K562 (cell line): ENCODE measurements around the gene IBA57. TPM values are rescaled to one million over a fixed set of nuclear protein-coding genes. Genes with fewer than 3 reads are reported as not detected.

Experiments
- ATF4 ChIP-seq: fragments of 450-650 bp; formaldehyde crosslinking; IDR thresholded peaks from 2 replicates; pipeline ENCODE4 v1.4.0; 2022; ENCODE audit warnings: mild to moderate bottlenecking, moderate library complexity
- ATF7 ChIP-seq: fragments of 450-650 bp; IDR thresholded peaks from 2 replicates; pipeline ENCODE4 v1.7.1; 2014; ENCODE audit warnings: mild to moderate bottlenecking, moderate library complexity
- BRCA1 ChIP-seq, 2 experiments: fragments of 450-650 bp in 1 of 2; sonication (generic) in 1 of 2; formaldehyde crosslinking in 1 of 2; IDR thresholded peaks; 2 replicates each; pipeline versions ENCODE4 v1.5.0 to v1.6.1; 2017 to 2020; ENCODE audit warnings: mild to moderate bottlenecking in 1 of 2, missing genetic modification reagents in 1 of 2
- CHD1 ChIP-seq: fragments of 200-600 bp; sonication (generic); IDR thresholded peaks from one replicate; pipeline ENCODE4 v1.6.1; 2012; ENCODE audit warnings: mild to moderate bottlenecking, moderate library complexity, low read length, inconsistent platforms
- GABPB1 ChIP-seq: sonication (generic); formaldehyde crosslinking; IDR thresholded peaks from 2 replicates; pipeline ENCODE4 v1.8.0; 2022; ENCODE audit warnings: mild to moderate bottlenecking, missing genetic modification reagents
- GATA2 ChIP-seq: sonication (generic); formaldehyde crosslinking; IDR thresholded peaks from 2 replicates; pipeline ENCODE4 v1.4.0; 2020; ENCODE audit warnings: mild to moderate bottlenecking, missing genetic modification reagents
- KDM2B ChIP-seq: fragments of 250-450 bp; sonication (Bioruptor Pico); IDR thresholded peaks from 2 replicates; pipeline ENCODE4 v1.8.0; 2021; ENCODE audit warnings: mild to moderate bottlenecking, moderate library complexity
- NFIX ChIP-seq: fragments of 250-450 bp; sonication (Bioruptor Pico); IDR thresholded peaks from 2 replicates; pipeline ENCODE4 v1.4.0; 2020; ENCODE audit warnings: low read depth, mild to moderate bottlenecking, moderate library complexity
- NFRKB ChIP-seq: fragments of 450-650 bp; IDR thresholded peaks from 2 replicates; pipeline ENCODE4 v1.6.1; 2016; ENCODE audit warnings: low read depth
- NRF1 ChIP-seq, 2 experiments: fragments of 450-650 bp; IDR thresholded peaks in 1 of 2; conservative IDR thresholded peaks in 1 of 2; 2 replicates each; pipeline ENCODE4 v1.6.1; 2014; ENCODE audit warnings: mild to moderate bottlenecking in 2 of 2
- PHF21A ChIP-seq: fragments of 450-650 bp; IDR thresholded peaks from 2 replicates; pipeline ENCODE4 v1.6.1; 2017; ENCODE audit warnings: low read depth, borderline replicate concordance
- RERE ChIP-seq: sonication (generic); formaldehyde crosslinking; IDR thresholded peaks from 2 replicates; pipeline ENCODE4 v1.8.0; 2023; ENCODE audit warnings: missing genetic modification reagents, mild to moderate bottlenecking, borderline replicate concordance
- SMARCE1 ChIP-seq: fragments of 450-650 bp; IDR thresholded peaks from 2 replicates; pipeline ENCODE4 v1.7.1; 2016; ENCODE audit warnings: mild to moderate bottlenecking
- SOX6 ChIP-seq: fragments of 450-650 bp; IDR thresholded peaks from 2 replicates; pipeline ENCODE4 v1.6.1; 2014; ENCODE audit warnings: mild to moderate bottlenecking
- ZBTB11 ChIP-seq, 3 experiments: fragments of 200-800 bp in 1 of 3; fragments of 250-450 bp in 1 of 3; fragments of 450-650 bp in 1 of 3; sonication (Bioruptor Pico) in 1 of 3; sonication (Bioruptor generic) in 1 of 3; formaldehyde crosslinking in 1 of 3; IDR thresholded peaks; 2 replicates each; pipeline versions ENCODE4 v1.6.1 to v1.8.0; 2016 to 2022; ENCODE audit warnings: mild to moderate bottlenecking in 2 of 3, missing genetic modification characterization in 2 of 3, missing compliant biosample characterization in 1 of 3, moderate library complexity in 1 of 3
- ZNF12 ChIP-seq: sonication (generic); formaldehyde crosslinking; IDR thresholded peaks from 2 replicates; pipeline ENCODE4 v1.4.0; 2020; ENCODE audit warnings: mild to moderate bottlenecking, missing genetic modification reagents
- ZNF124 ChIP-seq: sonication (generic); formaldehyde crosslinking; IDR thresholded peaks from 2 replicates; pipeline ENCODE4 v1.8.1; 2022; ENCODE audit warnings: missing genetic modification reagents
- ZNF140 ChIP-seq: fragments of 250-450 bp; sonication (Bioruptor Pico); IDR thresholded peaks from 2 replicates; pipeline ENCODE4 v1.8.0; 2021; ENCODE audit warnings: moderate library complexity, mild to moderate bottlenecking, inconsistent platforms
- ZNF316 ChIP-seq: fragments of 450-650 bp; IDR thresholded peaks from 2 replicates; pipeline ENCODE4 v1.6.1; 2016
- polyA plus RNA-seq, 8 experiments: library from polyadenylated mRNA; depleted of rRNA in 4 of 8; stranded (reverse) in 5 of 8; unstranded in 3 of 8; fragments of >200 nt; fragmentation: Nextera tagmentation in 2 of 8; fragmentation: Illumina TruSeq in 1 of 8; extraction: Ambion mirVana in 2 of 8; extraction: Trizol in 1 of 8; gene quantifications; 2 replicates each; pipeline versions ENCODE4 v1.2.1 to v1.2.3, GENCODE V29; 2011 to 2014; ENCODE audit warnings: inconsistent platforms in 1 of 8, missing spikeins in 1 of 8
- total RNA-seq, 7 experiments: library from RNA; depleted of rRNA in 6 of 7; stranded (reverse); fragments of >200 nt in 6 of 7; fragmentation: Illumina TruSeq in 2 of 7; extraction: Trizol in 2 of 7; gene quantifications; 2 replicates each; pipeline versions ENCODE4 v1.2.1 to v1.2.3, GENCODE V29; 2011 to 2021; ENCODE audit warnings: low replicate concordance in 1 of 7

Gene IBA57
- total and polyA plus RNA-seq, 9 of the 15 experiments (the other 6 are each of a cell fraction or from before 2014, with no cell fraction given), result 0.77 to 15.5 (median 2.7) TPM

GRCh38 chr1:228164561-228165371 lies 838 bp upstream of the IBA57 start (continued):
- TF ChIP-seq NRF1 (conservative IDR thresholded peaks at IDR 0.05 in 1 of 2, IDR thresholded peaks at IDR 0.05 in 1 of 2) (no peak), ATF4 (CRISPR knock-in tag) (no peak), RERE (CRISPR knock-in tag) (no peak), NFIX (CRISPR knock-in tag) (no peak), SMARCE1 (peak; percentile 48), ZNF316 (peak; percentile 65; the same call in 1 of the 2 replicates), CHD1 (no peak), BRCA1 (IDR thresholded peaks at IDR 0.05) (no peak), BRCA1 (CRISPR knock-in tag; IDR thresholded peaks at IDR 0.05) (no peak), ZNF124 (no peak), GATA2 (CRISPR knock-in tag) (peak; percentile 94), ZNF140 (no peak), SOX6 (peak; percentile 68), ZNF12 (CRISPR knock-in tag) (no peak), KDM2B (no peak), ZBTB11 (CRISPR knock-in tag; IDR thresholded peaks at IDR 0.05) (peak in 1 of 3 experiments; percentile 65; a peak in 2 of 6 replicates), PHF21A (peak; percentile 70; the same call in 1 of the 2 replicates), ATF7 (peak; percentile 68), NFRKB (no peak), GABPB1 (CRISPR knock-in tag) (peak; percentile 54; the same call in 1 of the 2 replicates)
